Activated gamma-delta T cell (primary cell): ENCODE data around the gene PYGM.

Experiments used
- DNase-seq: peaks from one replicate; lab custom pipeline; 2025; lab: John Stamatoyannopoulos, UW

PYGM gene

GRCh38 chr11:64753380-64754123 is 6.2 kb downstream of the PYGM start:
- DNase-seq, result no peak

GRCh38 chr11:64753019-64753379 is 6.8 kb downstream of the PYGM start:
- no peak for DNase-seq

GRCh38 chr11:64752175-64752970 is 7.4 kb downstream of the PYGM start:
- no peak for DNase-seq

- no peak for DNase-seq
Measured at GRCh38 chr11:64751580-64751979, 8.2 kb downstream of the PYGM start.

DNA sequence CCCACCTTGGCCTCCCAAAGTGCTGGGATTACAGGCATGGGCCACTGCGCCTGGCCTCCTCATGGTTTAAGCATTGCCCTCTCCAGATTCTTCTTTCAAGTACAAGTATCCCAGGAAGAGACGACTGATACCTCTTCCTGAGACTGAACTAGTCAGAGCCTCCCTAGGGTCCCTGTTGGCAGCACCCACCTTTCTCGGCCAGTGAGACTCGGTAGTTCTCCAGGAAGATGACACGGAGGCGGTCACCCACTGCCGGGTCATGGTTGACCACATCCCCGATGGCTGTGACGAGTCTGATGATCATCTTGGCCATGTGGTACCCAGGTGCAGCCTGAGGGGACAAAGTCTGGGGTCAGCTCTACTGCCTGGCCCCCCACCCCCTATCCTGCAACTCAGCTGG is 8.6 kb downstream of the PYGM start:
- DNase-seq, result no peak

DNA sequence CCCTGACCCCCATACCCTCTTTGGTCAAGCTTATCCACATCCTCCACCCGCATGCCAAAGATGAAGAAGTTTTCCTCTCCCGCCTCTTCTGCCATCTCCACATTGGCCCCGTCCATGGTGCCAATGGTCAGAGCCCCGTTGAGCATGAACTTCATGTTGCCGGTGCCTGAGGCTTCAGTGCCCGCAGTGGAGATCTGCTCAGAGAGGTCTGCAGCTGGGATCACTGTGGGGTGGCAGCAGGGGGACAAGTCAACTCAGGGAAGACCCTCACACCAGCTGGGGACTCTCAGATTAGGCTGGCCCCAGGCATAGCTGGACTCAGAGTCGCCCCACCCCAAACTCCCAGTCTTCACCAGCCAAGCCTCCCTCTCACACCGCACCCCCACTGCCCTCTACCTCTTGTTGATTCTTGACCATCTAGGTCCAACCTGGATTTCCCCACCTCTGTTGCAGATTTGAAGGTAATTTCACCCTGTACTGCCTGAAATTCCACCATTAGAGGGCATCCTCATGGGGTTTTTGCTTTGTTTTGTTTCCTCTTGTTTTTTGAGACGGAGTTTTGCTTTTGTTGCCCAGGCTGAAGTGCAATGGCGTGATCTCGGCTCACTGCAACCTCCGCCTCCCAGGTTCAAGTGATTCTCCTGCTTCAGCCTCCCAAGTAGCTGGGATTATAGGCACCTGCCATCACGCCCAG is 9.3 kb downstream of the PYGM start:
- DNase-seq, result no peak

DNA sequence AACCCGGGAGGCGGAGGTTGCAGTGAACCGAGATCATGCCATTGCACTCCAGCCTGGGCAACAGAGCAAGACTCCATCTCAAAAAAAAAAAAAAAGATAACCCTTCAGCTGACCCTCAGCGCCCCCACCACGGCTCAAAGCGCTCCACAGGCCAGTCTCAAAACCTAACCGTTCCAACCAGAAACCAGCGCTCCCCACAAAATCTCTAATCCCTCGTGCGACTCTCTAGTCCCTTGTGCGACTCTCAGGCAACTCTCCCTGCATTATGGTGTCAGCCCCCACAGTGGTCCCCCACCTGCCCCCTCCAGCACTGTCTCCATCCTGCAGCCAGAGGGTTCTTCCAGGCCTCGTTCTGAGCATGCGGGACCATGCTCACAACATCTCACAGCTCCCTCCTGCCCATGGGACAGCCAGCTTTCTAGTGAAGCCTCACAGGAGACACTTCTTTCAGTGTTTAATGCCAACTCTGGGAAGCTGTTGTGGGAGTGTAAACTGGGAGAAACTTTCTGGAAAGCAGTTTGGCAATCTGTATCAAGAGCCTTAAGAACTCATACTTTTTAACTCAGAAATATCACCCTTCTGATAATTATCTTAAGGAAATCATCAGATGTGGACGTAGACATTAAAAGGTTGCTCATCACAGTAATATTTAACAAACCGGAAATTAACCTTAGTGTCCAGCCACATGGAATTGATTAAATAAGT is 11.7 kb downstream of the PYGM start:
- no peak for DNase-seq

GRCh38 chr11:64746486-64746885 is 13.3 kb downstream of the PYGM start:
- DNase-seq, result no peak

GRCh38 chr11:64745521-64746328 is 14.0 kb downstream of the PYGM start:
- peak; percentile 58 for DNase-seq

DNA sequence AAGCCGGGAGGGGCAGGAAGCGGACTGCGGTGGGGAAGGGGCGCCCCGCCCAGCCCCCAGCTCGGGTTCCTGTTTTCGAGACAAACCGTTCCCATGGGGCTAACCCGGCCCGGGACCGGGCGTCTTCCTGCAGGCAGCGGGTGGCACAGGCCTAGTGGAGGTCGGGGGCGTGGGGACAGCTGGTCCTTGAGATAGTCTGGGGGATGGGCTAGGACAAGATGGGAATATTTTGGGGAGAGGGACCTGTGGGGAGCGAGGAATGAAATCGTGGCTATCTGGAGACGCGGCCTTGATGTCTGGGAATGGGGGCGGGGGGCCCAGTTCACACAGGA is 14.6 kb downstream of the PYGM start:
- DNase-seq, result peak; percentile 72

DNA sequence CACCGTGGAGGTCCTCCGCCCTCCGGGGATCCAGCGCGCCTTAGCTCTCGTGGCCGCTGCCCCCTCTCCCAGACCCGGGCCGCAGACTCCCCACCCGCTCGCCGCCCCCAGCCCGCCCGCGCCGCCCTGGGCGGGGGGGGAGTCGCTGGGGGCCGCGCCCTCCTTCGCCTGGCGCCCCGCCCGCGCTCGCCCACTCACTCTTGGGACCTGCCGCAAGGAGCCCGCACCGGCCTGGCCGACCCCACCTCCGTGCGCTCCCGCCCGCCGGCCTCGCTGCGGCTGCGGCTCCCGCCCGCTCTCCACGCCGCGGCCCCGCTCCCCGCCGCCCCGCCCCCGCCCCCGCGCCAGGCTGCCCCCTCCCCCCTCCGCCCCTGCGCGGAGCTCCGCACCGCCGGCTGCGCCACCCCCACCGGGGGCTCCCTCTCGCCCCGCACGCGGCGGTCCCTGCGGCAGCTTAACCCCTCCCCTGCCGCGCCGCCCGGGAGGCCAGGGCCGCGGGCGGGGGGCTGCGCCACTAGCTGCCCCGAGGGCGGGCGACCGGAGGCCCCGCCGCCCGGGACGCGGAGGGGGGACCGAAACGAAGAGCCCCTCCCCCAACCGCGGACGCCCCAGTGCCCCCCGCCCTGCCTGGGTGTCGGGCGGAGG is 15.1 kb downstream of the PYGM start:
- DNase-seq, result peak; percentile 56

DNA sequence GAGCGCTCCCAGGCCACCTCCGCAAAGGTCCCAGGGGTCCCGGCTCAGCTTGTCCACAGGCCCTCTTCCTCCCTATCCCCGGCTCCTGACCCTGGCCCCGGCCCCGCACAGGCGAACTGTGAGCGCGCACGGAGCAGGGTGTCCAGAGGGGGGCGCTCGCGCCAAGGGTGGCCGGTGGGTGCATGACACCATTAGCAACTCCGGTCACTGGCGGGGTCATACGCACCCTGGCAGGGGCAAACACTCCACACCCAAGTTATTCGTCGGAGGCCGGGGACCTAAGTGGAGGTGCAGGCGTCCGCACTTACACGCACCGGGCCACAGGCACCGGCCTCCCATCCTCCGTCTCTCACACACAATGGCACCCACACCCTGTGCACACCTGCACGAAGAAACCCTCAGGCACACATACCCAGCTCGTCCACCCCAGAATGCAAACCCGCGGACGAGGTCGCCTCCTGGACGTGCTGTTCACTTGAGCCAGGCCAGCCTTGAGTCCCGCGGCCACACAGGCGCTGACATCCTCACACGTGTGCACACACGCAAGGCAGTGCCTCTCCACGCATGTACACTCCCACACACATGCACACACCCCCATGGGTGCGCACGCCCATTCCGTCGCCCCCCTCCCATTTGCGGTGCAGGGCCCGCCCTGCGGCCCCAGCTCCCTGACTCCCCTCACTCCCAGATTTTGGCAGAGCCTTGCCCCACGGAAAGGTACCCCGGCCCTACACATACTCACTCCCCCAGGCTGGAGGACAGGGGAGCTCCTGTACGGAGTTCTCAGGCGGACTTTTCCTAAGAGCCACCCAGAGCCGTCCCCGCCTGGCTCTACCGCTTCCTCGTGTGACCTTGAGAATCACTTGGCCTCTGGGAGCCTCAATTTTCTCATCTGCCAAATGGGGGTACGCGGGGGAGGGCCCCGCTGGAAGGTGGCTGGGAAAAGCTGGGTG is 15.9 kb downstream of the PYGM start, which contains the start of gene RASGRP2:
Gene RASGRP2, minus strand, starts transcription at position 552 of the 953 bp plus-strand sequence. CDS start 1,276 bp downstream, outside the sequence.
- DNase-seq, result peak; percentile 73

DNA sequence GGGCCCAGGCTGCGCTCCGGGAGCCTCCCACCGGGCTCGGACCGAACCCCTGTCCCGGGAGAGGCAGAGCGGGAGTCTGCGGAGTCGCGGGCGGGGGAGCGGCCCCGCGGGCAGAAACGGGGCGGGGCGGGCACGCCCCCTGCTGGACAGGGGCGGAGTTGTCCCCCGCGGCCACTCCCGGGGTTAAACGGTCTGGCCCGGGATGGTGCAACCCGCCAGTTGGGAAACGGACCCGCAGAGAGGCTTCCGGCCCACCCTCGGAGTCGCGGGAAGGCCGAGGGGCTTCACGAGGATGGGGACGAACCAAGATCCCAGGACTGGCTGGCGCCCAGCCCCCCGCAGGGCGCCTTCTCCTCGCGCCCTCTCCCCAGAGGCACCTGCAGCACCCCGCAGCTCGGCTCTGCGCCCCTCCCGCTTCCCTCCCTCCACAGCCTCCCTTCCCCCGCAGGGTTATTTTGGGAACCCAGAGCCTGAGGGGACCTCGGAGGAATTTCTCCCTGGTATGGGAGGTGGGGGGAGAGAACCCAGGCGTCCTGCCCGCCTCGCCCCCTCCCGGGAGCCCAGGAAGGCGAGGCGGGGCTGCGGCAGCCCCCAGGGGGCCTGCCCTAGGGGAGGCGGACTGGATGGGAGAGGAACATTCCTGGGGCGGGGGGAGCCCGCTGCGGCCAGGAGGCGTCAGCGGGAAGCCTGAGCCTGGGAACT is 16.7 kb downstream of the PYGM start:
- DNase-seq, result peak; percentile 55

DNA sequence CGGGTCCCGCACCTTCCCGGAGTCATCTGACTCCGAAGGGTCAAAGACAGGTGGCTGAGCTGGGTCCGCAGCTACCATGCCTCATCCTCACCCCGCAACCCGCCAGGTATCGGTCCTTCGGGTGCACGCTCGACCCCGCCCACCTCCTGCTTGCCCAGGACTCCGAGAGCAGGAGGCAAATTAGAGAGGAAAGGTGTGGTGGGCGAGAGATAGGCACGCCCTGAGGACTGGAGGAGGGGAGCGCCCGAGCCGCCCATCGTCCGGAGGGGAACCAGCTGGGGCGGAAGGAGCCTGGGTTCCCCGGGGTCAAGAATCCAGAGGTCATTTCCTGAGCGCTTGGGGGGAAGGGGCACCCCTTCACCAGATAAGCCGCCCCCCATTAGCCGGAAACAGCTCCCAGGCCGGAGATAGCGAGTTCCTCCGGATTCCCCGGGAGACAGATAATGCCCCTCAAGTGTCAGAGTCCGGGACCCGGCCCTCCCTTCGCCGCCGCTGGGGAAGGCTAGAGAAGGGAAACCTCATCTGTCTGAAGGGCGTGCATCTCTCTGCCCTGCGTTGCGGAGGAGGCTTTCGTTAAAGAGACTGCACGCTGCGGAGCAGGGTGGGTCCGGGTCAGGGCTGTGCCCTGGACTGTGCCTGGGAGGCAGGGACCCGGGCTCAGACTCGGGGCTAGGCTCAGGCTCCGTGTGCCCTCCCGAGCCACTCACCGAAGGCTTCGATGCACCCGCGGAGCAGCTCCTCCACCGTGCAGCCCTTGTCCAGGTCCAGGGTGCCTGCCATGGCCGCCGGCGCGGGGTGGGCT is 17.5 kb downstream of the PYGM start:
- no peak for DNase-seq

- no peak for DNase-seq
Measured at GRCh38 chr11:64741375-64742086, 18.2 kb downstream of the PYGM start.

GRCh38 chr11:64739871-64740270 is 19.9 kb downstream of the PYGM start:
- no peak for DNase-seq

DNA sequence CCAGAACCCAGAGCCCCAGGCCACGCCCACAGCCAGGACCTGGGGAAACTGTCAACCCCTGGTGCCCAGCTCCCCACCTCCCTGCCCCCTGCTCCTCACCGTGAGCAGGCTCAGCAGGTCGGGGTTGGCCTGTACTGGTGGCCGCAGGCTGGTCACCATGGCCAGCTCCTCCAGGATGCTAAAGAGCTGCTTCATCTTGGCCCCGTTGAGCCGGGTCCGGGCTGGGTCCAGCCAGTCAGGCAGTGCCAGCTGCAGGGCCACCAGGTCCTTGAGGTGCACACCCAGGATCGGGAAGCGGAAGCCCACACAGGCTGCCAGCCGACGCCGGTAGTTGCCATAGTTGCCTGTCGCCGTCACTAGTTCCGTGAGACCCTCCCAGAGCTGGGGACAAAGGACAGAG is 23.1 kb downstream of the PYGM start:
- no peak for DNase-seq
